Nephron (organoid): Measurements from ENCODE around the gene SORCS2.

Source experiments
- H3K27ac Mint-ChIP-seq, 3 experiments: 2 replicates each; pipeline ENCODE4 v1.8.0; 2020; ENCODE audit warnings: mixed read lengths in 3 of 3, mild to moderate bottlenecking in 2 of 3, moderate library complexity in 1 of 3
- H3K27me3 Mint-ChIP-seq: 2 replicates; pipeline ENCODE4 v1.8.0; 2021; ENCODE audit warnings: low read depth, mild to moderate bottlenecking, moderate library complexity, mixed read lengths
- H3K36me3 Mint-ChIP-seq: 2 replicates; pipeline ENCODE4 v1.8.0; 2020; ENCODE audit warnings: low read depth, mixed read lengths
- H3K4me1 Mint-ChIP-seq: 2 replicates; pipeline ENCODE4 v1.8.0; 2020; ENCODE audit warnings: mixed read lengths
- H3K4me3 Mint-ChIP-seq, 3 experiments: 2 replicates each; pipeline ENCODE4 v1.8.0; 2020; ENCODE audit warnings: mild to moderate bottlenecking in 3 of 3, mixed read lengths in 3 of 3, moderate library complexity in 2 of 3
- H3K9me3 Mint-ChIP-seq: 2 replicates; pipeline ENCODE4 v1.8.0; 2020; ENCODE audit warnings: mixed read lengths
- TF ChIP-seq, protein P1 (sequence below), 3 experiments: fragments of 200-600 bp; sonication (generic); IDR thresholded peaks; one replicate each; pipeline ENCODE4 v1.5.0; 2021; ENCODE audit warnings: antibody characterized with exemption in 3 of 3; ENCODE audit not compliant: unreplicated experiment in 3 of 3

The SORCS2 gene

GRCh38 chr4:7439699-7440098, 247.4 kb downstream of the SORCS2 start:
- Mint-ChIP-seq H3K4me1 (peaks cover 24% of the 10 kb centered on the region), H3K36me3 (peaks cover 5% of the 10 kb centered on the region), H3K27me3 (peaks cover 12% of the 10 kb centered on the region), H3K27ac (no peak overlapping the region), H3K9me3 (peaks cover 6% of the 10 kb centered on the region), H3K4me3 (no peak overlapping the region)
- TF ChIP-seq, protein P1, sequence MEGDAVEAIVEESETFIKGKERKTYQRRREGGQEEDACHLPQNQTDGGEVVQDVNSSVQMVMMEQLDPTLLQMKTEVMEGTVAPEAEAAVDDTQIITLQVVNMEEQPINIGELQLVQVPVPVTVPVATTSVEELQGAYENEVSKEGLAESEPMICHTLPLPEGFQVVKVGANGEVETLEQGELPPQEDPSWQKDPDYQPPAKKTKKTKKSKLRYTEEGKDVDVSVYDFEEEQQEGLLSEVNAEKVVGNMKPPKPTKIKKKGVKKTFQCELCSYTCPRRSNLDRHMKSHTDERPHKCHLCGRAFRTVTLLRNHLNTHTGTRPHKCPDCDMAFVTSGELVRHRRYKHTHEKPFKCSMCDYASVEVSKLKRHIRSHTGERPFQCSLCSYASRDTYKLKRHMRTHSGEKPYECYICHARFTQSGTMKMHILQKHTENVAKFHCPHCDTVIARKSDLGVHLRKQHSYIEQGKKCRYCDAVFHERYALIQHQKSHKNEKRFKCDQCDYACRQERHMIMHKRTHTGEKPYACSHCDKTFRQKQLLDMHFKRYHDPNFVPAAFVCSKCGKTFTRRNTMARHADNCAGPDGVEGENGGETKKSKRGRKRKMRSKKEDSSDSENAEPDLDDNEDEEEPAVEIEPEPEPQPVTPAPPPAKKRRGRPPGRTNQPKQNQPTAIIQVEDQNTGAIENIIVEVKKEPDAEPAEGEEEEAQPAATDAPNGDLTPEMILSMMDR (IDR thresholded peaks at IDR 0.05; ENCODE audit: unreplicated experiment in 3 of 3): no peak

- TF ChIP-seq, protein P1 (IDR thresholded peaks at IDR 0.05; ENCODE audit: unreplicated experiment in 3 of 3): no peak
- Mint-ChIP-seq H3K4me1 (peaks cover 16% of the 10 kb centered on the region), H3K9me3 (peaks cover 6% of the 10 kb centered on the region), H3K4me3 (no peak overlapping the region), H3K27me3 (peaks cover 12% of the 10 kb centered on the region), H3K36me3 (peaks cover 5% of the 10 kb centered on the region), H3K27ac (no peak overlapping the region)
Observed at GRCh38 chr4:7441201-7441600, 248.9 kb downstream of the SORCS2 start.

DNA sequence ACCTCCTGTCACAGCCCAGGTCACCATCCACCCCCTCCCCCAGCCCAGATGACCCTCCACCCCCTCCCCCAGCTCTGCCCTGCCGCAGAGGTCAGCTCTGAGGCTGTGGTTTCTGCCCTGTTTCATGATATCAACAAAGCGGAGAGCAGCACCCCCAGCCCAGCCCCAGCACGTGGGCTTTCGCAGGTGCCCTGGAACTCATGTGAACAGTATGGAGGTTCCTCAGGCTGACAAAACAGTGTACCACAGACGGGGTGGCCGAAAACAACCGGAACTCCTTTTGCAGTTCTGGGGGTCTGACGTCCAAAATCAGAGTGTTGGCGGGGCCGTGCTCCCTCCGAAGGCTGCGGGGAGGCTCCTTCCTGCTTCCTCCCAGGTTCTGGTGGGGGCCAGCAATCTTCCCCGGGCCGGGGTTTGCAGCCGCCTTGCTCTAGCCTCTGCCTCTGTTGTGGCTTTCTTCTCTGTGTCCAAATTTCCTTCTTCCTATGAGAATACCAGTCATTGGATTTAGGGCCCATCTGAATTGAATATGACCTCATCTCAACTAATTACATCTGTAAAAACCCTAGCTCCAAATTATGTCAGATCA, 250.3 kb downstream of the SORCS2 start:
- TF ChIP-seq, protein P1 (IDR thresholded peaks at IDR 0.05; ENCODE audit: unreplicated experiment in 3 of 3): no peak
- Mint-ChIP-seq H3K4me3 (no peak overlapping the region), H3K9me3 (peaks cover 6% of the 10 kb centered on the region), H3K27me3 (peaks cover 4% of the 10 kb centered on the region), H3K4me1 (peaks cover 16% of the 10 kb centered on the region), H3K27ac (peak overlapping the region in 1 of 3 experiments; percentile 39), H3K36me3 (peaks cover 5% of the 10 kb centered on the region)

- peaks cover 14% of the 10 kb centered on the region for H3K4me1 Mint-ChIP-seq
- peaks cover 3% of the 10 kb centered on the region for H3K36me3 Mint-ChIP-seq
- TF ChIP-seq, protein P1 (IDR thresholded peaks at IDR 0.05; ENCODE audit: unreplicated experiment in 3 of 3): no peak
- no peaks in the 10 kb centered on the region for H3K27me3 Mint-ChIP-seq
- no peak overlapping the region for H3K27ac Mint-ChIP-seq
- H3K9me3 Mint-ChIP-seq: peaks cover 3% of the 10 kb centered on the region
- no peak overlapping the region for H3K4me3 Mint-ChIP-seq
Observed at GRCh38 chr4:7444314-7444713, 252.0 kb downstream of the SORCS2 start.

GRCh38 chr4:7444731-7445130, 252.4 kb downstream of the SORCS2 start:
- Mint-ChIP-seq H3K36me3 (no peaks in the 10 kb centered on the region), H3K27ac (no peak overlapping the region), H3K27me3 (no peaks in the 10 kb centered on the region), H3K4me1 (peaks cover 9% of the 10 kb centered on the region), H3K9me3 (no peaks in the 10 kb centered on the region), H3K4me3 (no peak overlapping the region)
- TF ChIP-seq, protein P1 (IDR thresholded peaks at IDR 0.05; ENCODE audit: unreplicated experiment in 3 of 3): no peak

DNA sequence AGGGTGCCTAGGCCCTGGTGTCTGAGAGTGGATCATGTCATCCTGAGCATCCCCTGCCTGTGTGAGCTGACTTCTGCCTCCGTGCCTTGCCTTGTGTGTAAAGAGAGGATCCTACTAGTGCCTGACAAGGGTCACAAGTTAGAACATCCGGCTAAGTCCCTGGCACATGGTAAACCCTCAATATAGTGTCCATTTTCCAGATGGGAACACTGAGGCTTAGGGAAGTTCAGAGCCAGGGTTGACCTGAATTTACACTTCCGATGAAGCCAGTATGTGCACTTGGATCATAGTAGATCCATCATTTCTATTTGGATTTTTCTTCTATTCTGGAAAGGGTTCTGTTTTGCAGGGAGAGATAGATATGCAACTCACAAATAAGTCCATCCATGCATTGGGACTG, 254.9 kb downstream of the SORCS2 start:
- H3K36me3 Mint-ChIP-seq: no peaks in the 10 kb centered on the region
- no peak overlapping the region for H3K27ac Mint-ChIP-seq
- peaks cover 5% of the 10 kb centered on the region for H3K27me3 Mint-ChIP-seq
- TF ChIP-seq, protein P1 (IDR thresholded peaks at IDR 0.05; ENCODE audit: unreplicated experiment in 3 of 3): no peak
- H3K9me3 Mint-ChIP-seq: no peaks in the 10 kb centered on the region
- H3K4me3 Mint-ChIP-seq: no peak overlapping the region
- peaks cover 5% of the 10 kb centered on the region for H3K4me1 Mint-ChIP-seq
